ENCODE results near the gene DGKE.

GRCh38 chr17:56830726-56831368, 3.1 kb upstream of the DGKE start:
- no peak for TF ChIP-seq CTCF (IDR thresholded peaks at IDR 0.05; ENCODE audit: low read depth, low read length)
- TF ChIP-seq EZH2phosphoT487 (IDR thresholded peaks at IDR 0.05; ENCODE audit: low read depth) = no peak
